ENCODE data around the gene DHFR2. TPM values are rescaled to one million over a fixed set of nuclear protein-coding genes. Genes with fewer than 3 reads are reported as not detected.
A peak's percentile ranks its signal among the peaks of the same experiment; 100 is the strongest.
"Not testable (repeated sequence)": the region's sequence is repeated elsewhere in the genome, so short reads cannot be mapped to it uniquely, and the experiment has no call there.

The DHFR2 gene
- total RNA-seq (2014; rRNA removed; shearing (Covaris generic); ENCODE audit: low replicate concordance): 5.6 and 7.9 TPM in 2 replicates

GRCh38 chr3:94062513-94063404, at the start of gene DHFR2, which contains the start of gene NSUN3:
Gene DHFR2 (minus strand): TSS chr3:94062916. CDS start chr3:94061511, 1,405 bp downstream.
Gene NSUN3 (plus strand): TSS chr3:94063061. CDS start chr3:94063127, 66 bp downstream.
- H3K4me1 ChIP-seq (ENCODE audit: low read length): peaks cover 42% of the 10 kb centered on the region
- no peaks in the 10 kb centered on the region for H3K27me3 ChIP-seq (ENCODE audit: low read length)
- peak within 1 kb of the TSS; percentile 96 for H3K27ac ChIP-seq (ENCODE audit: low read length)
- H3K9me3 ChIP-seq (ENCODE audit: low read length): no peaks in the 10 kb centered on the region
- peak within 1 kb of the TSS; percentile 52 for H2AFZ ChIP-seq (ENCODE audit: low read length)
- no peaks in the 10 kb centered on the region for H4K20me1 ChIP-seq (ENCODE audit: insufficient read depth, low read depth, low read length)
- peaks cover 14% of the 10 kb centered on the region for H3K36me3 ChIP-seq (ENCODE audit: insufficient read depth, low read length)
- no peaks in the 10 kb centered on the region for H3K9me2 ChIP-seq (replicated peaks; ENCODE audit: insufficient read depth, low read length)
- H3K4me3 ChIP-seq (ENCODE audit: low read length): peak within 1 kb of the TSS; percentile 75
- H3K4me2 ChIP-seq (ENCODE audit: low read depth, low read length, poor library complexity, severe bottlenecking): peak within 1 kb of the TSS; percentile 96
- H3K79me2 ChIP-seq (ENCODE audit: low read length): peaks cover 56% of the 10 kb centered on the region
- peak; percentile 99 for DNase-seq
- H3K9ac ChIP-seq (ENCODE audit: low read length): peak within 1 kb of the TSS; percentile 82

DNA sequence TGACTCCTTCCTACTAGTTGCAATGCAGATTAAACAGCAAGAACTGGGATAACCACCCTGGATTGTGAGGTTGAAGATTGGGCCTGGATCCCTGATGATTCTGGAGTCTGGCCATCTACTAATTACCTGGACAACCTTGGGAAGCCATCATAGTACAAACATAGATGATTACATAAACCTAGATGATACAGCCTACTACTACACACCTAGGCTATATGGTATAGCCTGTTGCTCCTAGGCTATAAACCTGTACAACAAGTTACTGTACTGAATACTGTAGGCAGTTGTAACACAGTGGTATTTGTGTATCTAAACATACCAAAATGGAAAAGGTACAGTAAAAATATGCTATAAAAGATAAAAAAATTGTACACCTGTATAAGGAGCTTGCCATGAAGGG, 48.1 kb upstream of the DHFR2 start:
- Histone ChIP-seq H3K4me3 (ENCODE audit: low read length) (no peak overlapping the region), H3K27me3 (ENCODE audit: low read length) (no peaks in the 10 kb centered on the region), H3K9me3 (ENCODE audit: low read length) (no peaks in the 10 kb centered on the region), H4K20me1 (ENCODE audit: insufficient read depth, low read depth, low read length) (no peaks in the 10 kb centered on the region), H3K4me2 (ENCODE audit: low read depth, low read length, poor library complexity, severe bottlenecking) (no peak overlapping the region), H3K9me2 (replicated peaks; ENCODE audit: insufficient read depth, low read length) (no peaks in the 10 kb centered on the region), H3K36me3 (ENCODE audit: insufficient read depth, low read length) (peaks cover 8% of the 10 kb centered on the region; the same call in 1 of the 2 replicates), H3K79me2 (ENCODE audit: low read length) (no peaks in the 10 kb centered on the region), H3K27ac (ENCODE audit: low read length) (no peak overlapping the region), H3K4me1 (ENCODE audit: low read length) (peaks cover 11% of the 10 kb centered on the region), H3K9ac (ENCODE audit: low read length) (no peak overlapping the region), H2AFZ (ENCODE audit: low read length) (no peak overlapping the region)
- no peak for DNase-seq

DNA sequence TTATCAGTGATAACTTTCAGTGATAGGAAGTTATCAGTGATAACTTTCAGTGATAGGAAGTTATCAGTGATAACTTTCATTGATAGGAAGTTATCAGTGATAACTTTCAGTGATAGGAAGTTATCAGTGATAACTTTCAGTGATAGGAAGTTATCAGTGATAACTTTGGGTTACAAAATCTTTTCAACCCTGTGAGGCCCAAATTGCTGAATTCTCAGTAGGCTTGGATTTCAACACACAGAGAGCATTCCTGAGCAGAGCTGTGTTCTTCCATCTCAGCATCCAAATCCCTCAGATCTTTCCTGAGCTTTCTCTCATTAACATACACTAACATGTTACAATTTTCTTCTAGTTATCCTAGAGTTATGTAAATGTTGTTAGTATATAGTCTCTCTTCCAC, 47.5 kb upstream of the DHFR2 start:
- H3K9me3 ChIP-seq (ENCODE audit: low read length); H3K27me3 ChIP-seq (ENCODE audit: low read length); H3K4me2 ChIP-seq (ENCODE audit: low read depth, low read length, poor library complexity, severe bottlenecking); DNase-seq; H4K20me1 ChIP-seq (ENCODE audit: insufficient read depth, low read depth, low read length); H3K36me3 ChIP-seq (ENCODE audit: insufficient read depth, low read length); H3K9ac ChIP-seq (ENCODE audit: low read length); H3K79me2 ChIP-seq (ENCODE audit: low read length); H3K9me2 ChIP-seq (replicated peaks; ENCODE audit: insufficient read depth, low read length); H2AFZ ChIP-seq (ENCODE audit: low read length); H3K4me3 ChIP-seq (ENCODE audit: low read length); H3K27ac ChIP-seq (ENCODE audit: low read length): not testable (repeated sequence)
- peaks cover 11% of the 10 kb centered on the region for H3K4me1 ChIP-seq (ENCODE audit: low read length)

DNA sequence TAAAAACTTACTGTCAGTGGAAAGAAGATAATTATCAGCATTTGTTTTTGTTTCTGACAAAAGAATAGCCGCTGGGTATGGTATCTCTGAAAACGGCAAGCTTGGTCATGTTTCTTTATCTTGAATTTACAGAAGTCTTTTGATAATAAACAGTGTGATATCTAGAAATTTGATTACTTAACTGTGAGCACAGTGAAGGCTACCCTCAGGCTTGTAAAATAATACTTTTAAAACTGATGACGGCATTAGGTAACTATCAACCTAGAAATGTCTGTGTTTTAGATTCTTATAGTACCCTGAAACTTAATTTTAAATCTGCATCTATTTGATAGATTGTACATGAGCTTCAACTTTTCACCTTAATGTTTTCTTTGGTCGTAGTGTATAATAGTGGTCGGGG, 43.6 kb upstream of the DHFR2 start:
- no peak overlapping the region for H3K27ac ChIP-seq (ENCODE audit: low read length)
- no peaks in the 10 kb centered on the region for H3K4me1 ChIP-seq (ENCODE audit: low read length)
- H3K9me2 ChIP-seq (replicated peaks; ENCODE audit: insufficient read depth, low read length): no peaks in the 10 kb centered on the region
- H4K20me1 ChIP-seq (ENCODE audit: insufficient read depth, low read depth, low read length): no peaks in the 10 kb centered on the region
- no peak overlapping the region for H2AFZ ChIP-seq (ENCODE audit: low read length)
- no peak overlapping the region for H3K4me3 ChIP-seq (ENCODE audit: low read length)
- peaks cover 11% of the 10 kb centered on the region; the same call in 1 of the 2 replicates for H3K36me3 ChIP-seq (ENCODE audit: insufficient read depth, low read length)
- no peaks in the 10 kb centered on the region for H3K27me3 ChIP-seq (ENCODE audit: low read length)
- no peak overlapping the region for H3K4me2 ChIP-seq (ENCODE audit: low read depth, low read length, poor library complexity, severe bottlenecking)
- no peaks in the 10 kb centered on the region for H3K79me2 ChIP-seq (ENCODE audit: low read length)
- H3K9ac ChIP-seq (ENCODE audit: low read length): no peak overlapping the region
- no peaks in the 10 kb centered on the region for H3K9me3 ChIP-seq (ENCODE audit: low read length)
- DNase-seq: no peak

DNA sequence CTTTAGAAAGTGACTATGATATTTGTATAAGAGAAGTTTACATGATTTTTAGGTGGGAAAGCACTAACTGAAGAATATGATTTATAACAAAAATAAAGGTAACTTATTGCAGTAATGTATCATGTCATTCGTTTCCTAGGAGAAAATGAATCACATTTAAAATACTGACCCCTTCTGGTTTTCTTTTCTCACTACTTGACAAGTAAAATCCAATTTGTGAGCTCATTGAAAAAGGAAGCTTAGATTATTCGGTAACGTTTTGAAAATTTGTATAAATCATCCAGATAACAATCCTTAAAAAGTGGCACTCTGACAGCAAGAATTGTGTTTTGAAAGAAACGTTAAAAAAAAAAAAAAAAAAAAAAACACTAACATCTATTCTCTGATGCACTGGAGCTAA, 39.1 kb upstream of the DHFR2 start:
- DNase-seq: peak; percentile 65
- no peaks in the 10 kb centered on the region for H3K79me2 ChIP-seq (ENCODE audit: low read length)
- H3K4me2 ChIP-seq (ENCODE audit: low read depth, low read length, poor library complexity, severe bottlenecking): no peak overlapping the region
- no peaks in the 10 kb centered on the region for H3K9me2 ChIP-seq (replicated peaks; ENCODE audit: insufficient read depth, low read length)
- H2AFZ ChIP-seq (ENCODE audit: low read length): no peak overlapping the region
- no peaks in the 10 kb centered on the region for H3K4me1 ChIP-seq (ENCODE audit: low read length)
- H3K9ac ChIP-seq (ENCODE audit: low read length): no peak overlapping the region
- H3K4me3 ChIP-seq (ENCODE audit: low read length): no peak overlapping the region
- no peaks in the 10 kb centered on the region for H3K9me3 ChIP-seq (ENCODE audit: low read length)
- no peaks in the 10 kb centered on the region for H3K27me3 ChIP-seq (ENCODE audit: low read length)
- H3K27ac ChIP-seq (ENCODE audit: low read length): no peak overlapping the region
- peaks cover 27% of the 10 kb centered on the region; the same call in 1 of the 2 replicates for H3K36me3 ChIP-seq (ENCODE audit: insufficient read depth, low read length)
- no peaks in the 10 kb centered on the region for H4K20me1 ChIP-seq (ENCODE audit: insufficient read depth, low read depth, low read length)

- no peaks in the 10 kb centered on the region for H4K20me1 ChIP-seq (ENCODE audit: insufficient read depth, low read depth, low read length)
- DNase-seq: no peak
- no peak overlapping the region for H3K27ac ChIP-seq (ENCODE audit: low read length)
- H3K79me2 ChIP-seq (ENCODE audit: low read length): no peaks in the 10 kb centered on the region
- no peaks in the 10 kb centered on the region for H3K27me3 ChIP-seq (ENCODE audit: low read length)
- H3K4me3 ChIP-seq (ENCODE audit: low read length): no peak overlapping the region
- no peak overlapping the region for H3K4me2 ChIP-seq (ENCODE audit: low read depth, low read length, poor library complexity, severe bottlenecking)
- peaks cover 38% of the 10 kb centered on the region; the same call in 1 of the 2 replicates for H3K36me3 ChIP-seq (ENCODE audit: insufficient read depth, low read length)
- no peaks in the 10 kb centered on the region for H3K9me2 ChIP-seq (replicated peaks; ENCODE audit: insufficient read depth, low read length)
- H3K4me1 ChIP-seq (ENCODE audit: low read length): no peaks in the 10 kb centered on the region
- no peaks in the 10 kb centered on the region for H3K9me3 ChIP-seq (ENCODE audit: low read length)
- H3K9ac ChIP-seq (ENCODE audit: low read length): no peak overlapping the region
- no peak overlapping the region for H2AFZ ChIP-seq (ENCODE audit: low read length)
Observed at GRCh38 chr3:94099311-94099710, 36.6 kb upstream of the DHFR2 start.

DNA sequence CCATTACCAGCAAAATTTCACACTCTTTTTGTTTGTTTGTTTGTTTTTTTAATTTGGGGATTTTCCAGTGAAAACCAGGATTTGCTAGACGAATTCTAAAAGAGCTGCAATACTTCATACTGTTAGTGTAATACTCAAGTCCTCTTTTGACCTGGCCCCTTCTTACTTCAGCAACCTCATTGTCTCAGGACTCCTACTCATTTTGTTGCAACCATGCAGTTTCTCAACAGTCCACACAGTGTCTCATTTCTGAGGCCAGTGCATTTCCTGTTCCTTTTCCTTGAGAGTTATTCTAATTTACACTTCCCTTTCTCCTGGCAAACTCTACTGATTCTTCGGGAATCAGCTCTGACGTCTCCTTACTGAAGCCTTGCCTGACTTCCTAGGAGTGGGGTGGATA, 35.7 kb upstream of the DHFR2 start:
- no peak overlapping the region for H3K4me2 ChIP-seq (ENCODE audit: low read depth, low read length, poor library complexity, severe bottlenecking)

DNA sequence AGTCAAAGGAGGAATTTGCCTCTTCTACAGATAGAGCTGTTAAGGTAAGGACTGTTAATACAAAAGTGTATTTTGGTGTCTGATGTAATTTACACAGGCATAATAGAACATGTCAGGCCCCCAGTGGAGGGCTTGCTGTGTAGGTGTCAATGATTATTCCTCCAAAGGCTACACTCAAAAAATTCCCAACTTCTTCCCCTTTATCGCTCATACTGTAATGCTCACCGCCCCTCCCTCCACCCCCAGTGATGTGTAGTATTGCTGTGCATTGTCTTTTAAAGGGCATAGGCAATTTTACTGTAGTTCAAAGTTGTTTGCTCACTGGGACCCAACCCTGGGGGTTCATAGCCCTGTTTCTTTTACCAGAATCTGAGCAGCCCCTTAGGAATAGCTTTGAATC, 32.4 kb upstream of the DHFR2 start:
- peaks cover 30% of the 10 kb centered on the region; the same call in 1 of the 2 replicates for H3K36me3 ChIP-seq (ENCODE audit: insufficient read depth, low read length)

More for the DNA sequence above, 35.7 kb upstream of the DHFR2 start:
- H3K79me2 ChIP-seq (ENCODE audit: low read length): no peaks in the 10 kb centered on the region
- H3K9me2 ChIP-seq (replicated peaks; ENCODE audit: insufficient read depth, low read length): no peaks in the 10 kb centered on the region
- H2AFZ ChIP-seq (ENCODE audit: low read length): no peak overlapping the region
- H3K36me3 ChIP-seq (ENCODE audit: insufficient read depth, low read length): peaks cover 38% of the 10 kb centered on the region; the same call in 1 of the 2 replicates
- no peaks in the 10 kb centered on the region for H3K27me3 ChIP-seq (ENCODE audit: low read length)
- no peak for DNase-seq
- H4K20me1 ChIP-seq (ENCODE audit: insufficient read depth, low read depth, low read length): no peaks in the 10 kb centered on the region
- no peaks in the 10 kb centered on the region for H3K9me3 ChIP-seq (ENCODE audit: low read length)
- no peak overlapping the region for H3K4me3 ChIP-seq (ENCODE audit: low read length)
- H3K27ac ChIP-seq (ENCODE audit: low read length): no peak overlapping the region
- H3K9ac ChIP-seq (ENCODE audit: low read length): no peak overlapping the region
- H3K4me1 ChIP-seq (ENCODE audit: low read length): no peaks in the 10 kb centered on the region

More for the DNA sequence above, 32.4 kb upstream of the DHFR2 start:
- H3K79me2 ChIP-seq (ENCODE audit: low read length): no peaks in the 10 kb centered on the region
- no peak overlapping the region for H2AFZ ChIP-seq (ENCODE audit: low read length)
- no peaks in the 10 kb centered on the region for H3K9me2 ChIP-seq (replicated peaks; ENCODE audit: insufficient read depth, low read length)
- no peaks in the 10 kb centered on the region for H3K9me3 ChIP-seq (ENCODE audit: low read length)
- H3K27me3 ChIP-seq (ENCODE audit: low read length): no peaks in the 10 kb centered on the region
- no peak overlapping the region for H3K4me2 ChIP-seq (ENCODE audit: low read depth, low read length, poor library complexity, severe bottlenecking)
- no peaks in the 10 kb centered on the region for H4K20me1 ChIP-seq (ENCODE audit: insufficient read depth, low read depth, low read length)
- DNase-seq: no peak
- H3K27ac ChIP-seq (ENCODE audit: low read length): no peak overlapping the region
- no peak overlapping the region for H3K9ac ChIP-seq (ENCODE audit: low read length)
- no peak overlapping the region for H3K4me3 ChIP-seq (ENCODE audit: low read length)
- no peaks in the 10 kb centered on the region for H3K4me1 ChIP-seq (ENCODE audit: low read length)
